Gastroesophageal sphincter (tissue), 4 donors: ENCODE results near the gene CDH1. TPM values are rescaled to one million over a fixed set of nuclear protein-coding genes. Genes with fewer than 3 reads are reported as not detected.
"Not testable (repeated sequence)": the region's sequence is repeated elsewhere in the genome, so short reads cannot be mapped to it uniquely, and the experiment has no call there.

ENCODE experiments used
- ATAC-seq: fragments of 150-250 bp; one replicate; pipeline ENCODE4 v1.9.1; 2016; ENCODE audit warnings: mild to moderate bottlenecking, moderate library complexity
- H3K27ac ChIP-seq, 4 donors: fragments of 200-600 bp; sonication (generic) in 3 of 4; 1 replicate in 3 of 4; 2 replicates in 1 of 4; pipeline ENCODE4 v1.5.1; 2016 to 2019
- H3K27me3 ChIP-seq: fragments of 200-600 bp; sonication (generic); one replicate; pipeline ENCODE4 v1.5.1; 2019
- H3K36me3 ChIP-seq, 2 donors: fragments of 200-600 bp; sonication (generic); one replicate each; pipeline ENCODE4 v1.5.1; 2019; ENCODE audit warnings: control low read depth in 1 of 2
- H3K4me1 ChIP-seq, 3 donors: fragments of 200-600 bp; sonication (generic); 1 replicate in 2 of 3; 2 replicates in 1 of 3; pipeline ENCODE4 v1.5.1; 2016 to 2019; ENCODE audit warnings: control low read depth in 2 of 3
- H3K4me3 ChIP-seq, 2 donors: fragments of 200-600 bp; sonication (generic); one replicate each; pipeline ENCODE4 v1.5.1; 2019; ENCODE audit warnings: mild to moderate bottlenecking in 1 of 2, moderate library complexity in 1 of 2
- H3K9me3 ChIP-seq, 3 donors: fragments of 200-600 bp; sonication (generic); one replicate each; pipeline ENCODE4 v1.5.1; 2017 to 2019; ENCODE audit warnings: control low read depth in 2 of 3
- EP300 ChIP-seq: sonication (generic); formaldehyde crosslinking; IDR thresholded peaks from one replicate; pipeline ENCODE4 v1.6.1; 2017; ENCODE audit warnings: antibody characterized with exemption, mild to moderate bottlenecking
- POLR2A ChIP-seq, 2 donors: fragments of 450-650 bp; IDR thresholded peaks; one replicate each; pipeline ENCODE4 v1.6.1; 2017; ENCODE audit warnings: antibody characterized with exemption in 2 of 2, mild to moderate bottlenecking in 2 of 2, moderate library complexity in 1 of 2
- POLR2AphosphoS5 ChIP-seq: sonication (generic); formaldehyde crosslinking; IDR thresholded peaks from one replicate; pipeline ENCODE4 v1.6.1; 2017; ENCODE audit warnings: antibody characterized with exemption
- WGBS, 2 donors: methylation state at CpG; one replicate each; pipeline ENCODE4 v1.1.5; 2018; ENCODE audit warnings: low coverage in 1 of 2; 5-methylcytosine and 5-hydroxymethylcytosine counted together
- total RNA-seq, 4 donors: library from RNA; depleted of rRNA; stranded (reverse); fragments of >200 nt; gene quantifications; one replicate each; pipeline ENCODE4 v1.1.0, GENCODE V29; 2016
- TF ChIP-seq, protein P1 (sequence below), 4 experiments: fragments of 200-600 bp in 2 of 4; fragments of 450-650 bp in 2 of 4; sonication (generic) in 1 of 4; IDR thresholded peaks; one replicate each; pipeline ENCODE4 v1.5.1; 2017 to 2019; ENCODE audit warnings: antibody characterized with exemption in 4 of 4, mild to moderate bottlenecking in 2 of 4, moderate library complexity in 2 of 4

Gene CDH1
- total RNA-seq, 4 donors from 2014 or later = 0.13 to 12.0 (median 1.2) TPM

DNA sequence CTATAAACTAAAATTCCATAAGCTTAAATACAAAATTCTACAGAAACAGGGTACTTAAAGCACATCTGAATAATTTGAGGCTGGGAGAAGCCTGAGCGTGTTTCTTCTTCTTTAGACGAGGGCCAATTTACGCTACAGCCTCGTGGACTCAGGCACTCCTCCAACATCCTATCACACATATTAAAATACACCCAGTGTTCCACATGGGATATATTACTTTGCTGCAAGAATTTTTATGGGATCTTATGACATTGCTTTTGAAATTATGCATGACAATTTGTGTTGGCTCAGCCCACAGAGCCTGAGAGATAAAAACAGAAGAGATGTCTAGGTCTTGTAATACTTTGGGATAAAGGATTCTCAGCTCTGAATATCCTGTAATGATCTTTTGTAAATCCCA, 102.7 kb downstream of the CDH1 start:
- no peaks in the 10 kb centered on the region for H3K36me3 ChIP-seq
- H3K4me1 ChIP-seq = peaks cover 0 to 14% (median 7%) of the 10 kb centered on the region in 3 donors
- 34 to 59% methylated on average over 4 of the region's 4 CpGs for WGBS, 2 donors
- no peak overlapping the region for H3K4me3 ChIP-seq
- TF ChIP-seq EP300 (no peak), POLR2AphosphoS5 (no peak)
- TF ChIP-seq, protein P1, sequence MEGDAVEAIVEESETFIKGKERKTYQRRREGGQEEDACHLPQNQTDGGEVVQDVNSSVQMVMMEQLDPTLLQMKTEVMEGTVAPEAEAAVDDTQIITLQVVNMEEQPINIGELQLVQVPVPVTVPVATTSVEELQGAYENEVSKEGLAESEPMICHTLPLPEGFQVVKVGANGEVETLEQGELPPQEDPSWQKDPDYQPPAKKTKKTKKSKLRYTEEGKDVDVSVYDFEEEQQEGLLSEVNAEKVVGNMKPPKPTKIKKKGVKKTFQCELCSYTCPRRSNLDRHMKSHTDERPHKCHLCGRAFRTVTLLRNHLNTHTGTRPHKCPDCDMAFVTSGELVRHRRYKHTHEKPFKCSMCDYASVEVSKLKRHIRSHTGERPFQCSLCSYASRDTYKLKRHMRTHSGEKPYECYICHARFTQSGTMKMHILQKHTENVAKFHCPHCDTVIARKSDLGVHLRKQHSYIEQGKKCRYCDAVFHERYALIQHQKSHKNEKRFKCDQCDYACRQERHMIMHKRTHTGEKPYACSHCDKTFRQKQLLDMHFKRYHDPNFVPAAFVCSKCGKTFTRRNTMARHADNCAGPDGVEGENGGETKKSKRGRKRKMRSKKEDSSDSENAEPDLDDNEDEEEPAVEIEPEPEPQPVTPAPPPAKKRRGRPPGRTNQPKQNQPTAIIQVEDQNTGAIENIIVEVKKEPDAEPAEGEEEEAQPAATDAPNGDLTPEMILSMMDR (IDR thresholded peaks at IDR 0.05) = no peak
- H3K27ac ChIP-seq = no peak overlapping the region
- no peaks in the 10 kb centered on the region for H3K27me3 ChIP-seq
- H3K9me3 ChIP-seq = no peaks in the 10 kb centered on the region
- ATAC-seq = no peak

DNA sequence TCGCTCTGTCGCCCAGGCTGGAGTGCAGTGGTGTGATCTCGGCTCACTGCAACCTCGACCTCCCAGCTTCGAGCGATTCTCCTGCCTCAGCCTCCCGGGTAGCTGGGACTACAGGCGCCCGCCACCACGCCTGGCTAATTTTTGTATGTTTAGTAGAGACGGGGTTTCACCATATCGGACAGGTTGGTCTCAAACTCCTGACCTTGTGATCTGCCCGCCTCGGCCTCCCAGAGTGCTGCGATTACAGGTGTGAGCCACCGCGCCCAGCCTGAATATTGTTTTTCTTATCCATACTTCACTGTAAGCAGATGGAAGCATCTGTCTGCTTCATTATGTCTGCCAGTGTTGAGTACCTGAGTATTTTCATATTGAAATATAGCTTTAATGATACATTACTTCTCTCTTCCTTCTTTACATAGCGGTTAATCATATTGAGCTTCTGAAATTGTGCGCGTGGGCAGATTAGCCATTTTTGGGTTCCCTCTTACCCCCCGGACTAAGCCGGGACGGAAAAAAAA, 105.9 kb downstream of the CDH1 start:
- H3K27me3 ChIP-seq, H3K36me3 ChIP-seq, H3K9me3 ChIP-seq: not testable (repeated sequence)
- peak overlapping the region; percentile 68 to 95 (median 90) for H3K27ac ChIP-seq
- ATAC-seq = peak; percentile 18
- peaks cover 0 to 24% (median 7%) of the 10 kb centered on the region in 3 donors for H3K4me1 ChIP-seq
- H3K4me3 ChIP-seq = peak overlapping the region; percentile 90 to 92
- 0 to 56% methylated on average over 5 to 18 of the region's 23 CpGs for WGBS, 2 donors

DNA sequence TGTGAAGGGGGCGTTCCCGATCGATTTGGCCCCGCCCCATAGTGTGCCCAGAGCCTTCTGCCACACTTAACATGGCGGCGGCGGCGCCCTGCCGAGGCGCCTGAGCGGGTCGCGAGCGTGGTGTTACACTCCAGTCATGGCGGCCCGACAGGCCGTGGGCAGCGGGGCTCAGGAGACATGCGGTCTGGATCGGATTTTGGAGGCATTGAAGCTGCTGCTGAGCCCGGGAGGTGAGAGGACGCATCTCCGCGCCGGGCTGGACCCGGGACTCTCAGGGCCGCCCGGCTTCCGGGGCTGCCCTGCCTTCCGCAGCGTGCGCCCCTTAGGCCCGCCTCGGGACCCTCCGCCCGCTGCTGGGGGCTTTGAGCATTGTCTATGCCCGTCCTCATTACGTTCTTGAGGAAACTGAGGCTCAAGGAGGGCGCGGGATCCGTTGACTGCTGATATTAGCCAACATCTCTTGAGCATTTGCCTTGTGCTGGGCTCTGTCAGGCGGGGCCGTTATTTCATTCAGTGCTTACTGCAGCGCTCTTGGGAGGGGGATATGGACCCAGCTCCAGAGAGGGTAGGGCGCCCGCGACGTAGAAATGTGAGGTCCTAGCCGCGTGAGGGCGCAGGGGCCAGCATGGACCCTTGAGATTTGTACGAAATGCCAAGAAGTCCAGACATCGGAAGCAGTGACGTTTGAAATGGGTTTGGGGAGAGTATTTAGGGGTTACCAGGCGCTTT, 106.6 kb downstream of the CDH1 start, which contains the start of gene TANGO6:
Gene TANGO6, plus strand, starts transcription at position 50 of the 729 bp plus-strand sequence. Its CDS starts 87 bp downstream, at position 137.
- H3K4me1 ChIP-seq = peaks cover 0 to 24% (median 7%) of the 10 kb centered on the region in 3 donors
- no peaks in the 10 kb centered on the region for H3K27me3 ChIP-seq
- no peaks in the 10 kb centered on the region for H3K9me3 ChIP-seq
- peak; percentile 96 for ATAC-seq
- WGBS, 2 donors = 1 to 3% methylated on average over 4 to 10 of the region's 55 CpGs
- H3K27ac ChIP-seq = peak within 1 kb of the TSS; percentile 68 to 95 (median 90)
- H3K4me3 ChIP-seq = peak within 1 kb of the TSS; percentile 90 to 92
- no peaks in the 10 kb centered on the region for H3K36me3 ChIP-seq
- TF ChIP-seq, protein P1 (IDR thresholded peaks at IDR 0.05) = no peak
- TF ChIP-seq POLR2A (IDR thresholded peaks at IDR 0.05) = peak; percentile 42 to 71
- TF ChIP-seq POLR2AphosphoS5 = peak; percentile 91

DNA sequence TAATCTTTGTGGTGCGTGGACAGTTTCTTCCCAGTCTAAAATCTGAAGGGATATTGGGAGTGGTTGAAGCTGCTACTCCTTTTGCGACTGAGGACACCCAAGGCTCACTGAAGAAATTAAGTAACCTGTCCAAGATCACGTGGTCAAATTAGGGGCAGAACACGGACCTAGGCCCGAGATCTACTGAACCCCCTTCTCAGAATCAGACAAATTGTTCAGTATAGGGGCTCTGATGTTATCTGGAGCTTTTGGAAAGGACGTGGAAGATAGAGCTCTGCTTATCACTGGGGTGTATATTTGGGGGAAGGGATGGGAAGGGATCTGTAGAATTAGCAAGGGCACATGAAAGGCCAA, 107.1 kb downstream of the CDH1 start:
- H3K9me3 ChIP-seq = no peaks in the 10 kb centered on the region
- WGBS, 2 donors = 11 to 13% methylated on average over 4 to 6 of the region's 6 CpGs
- H3K36me3 ChIP-seq = no peaks in the 10 kb centered on the region
- no peak for ATAC-seq
- no peaks in the 10 kb centered on the region for H3K27me3 ChIP-seq
- peak overlapping the region; percentile 90 to 92 for H3K4me3 ChIP-seq
- H3K4me1 ChIP-seq = peaks cover 0 to 24% (median 7%) of the 10 kb centered on the region in 3 donors
- TF ChIP-seq, protein P1 (IDR thresholded peaks at IDR 0.05) = no peak
- no peak for TF ChIP-seq POLR2AphosphoS5
- TF ChIP-seq EP300 = no peak
- TF ChIP-seq POLR2A (IDR thresholded peaks at IDR 0.05) = no peak
- H3K27ac ChIP-seq = peak overlapping the region; percentile 68 to 95 (median 90)

DNA sequence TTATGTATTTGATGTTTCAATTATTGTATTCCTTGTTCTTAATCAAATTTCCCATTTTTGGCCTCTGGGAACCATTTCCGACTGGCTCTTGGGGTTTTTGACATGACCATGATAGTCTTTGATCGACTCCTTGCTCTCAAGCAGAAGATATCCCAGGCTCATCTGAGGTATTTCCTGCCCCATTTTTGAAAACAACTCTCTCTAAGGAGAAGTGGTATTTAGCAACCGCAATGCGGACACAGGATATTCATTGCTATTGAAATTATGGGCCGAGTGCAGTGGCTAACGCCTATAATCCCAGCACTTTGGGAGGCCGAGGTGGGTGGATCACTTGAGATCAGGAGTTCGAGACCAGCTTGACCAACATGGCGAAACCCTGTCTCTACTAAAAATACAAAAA, 111.7 kb downstream of the CDH1 start:
- ATAC-seq = no peak
- H3K27me3 ChIP-seq = no peaks in the 10 kb centered on the region
- TF ChIP-seq, protein P1 (IDR thresholded peaks at IDR 0.05) = no peak
- TF ChIP-seq POLR2A (IDR thresholded peaks at IDR 0.05) (no peak), EP300 (no peak), POLR2AphosphoS5 (no peak)
- H3K4me1 ChIP-seq = peaks cover 0 to 17% (median 7%) of the 10 kb centered on the region in 3 donors
- H3K36me3 ChIP-seq = no peaks in the 10 kb centered on the region
- no peak overlapping the region for H3K4me3 ChIP-seq
- 85 to 92% methylated on average over 4 to 8 of the region's 9 CpGs for WGBS, 2 donors
- H3K27ac ChIP-seq = no peak overlapping the region
- H3K9me3 ChIP-seq = no peaks in the 10 kb centered on the region
